ENCODE results near the gene VAMP5.

DNA sequence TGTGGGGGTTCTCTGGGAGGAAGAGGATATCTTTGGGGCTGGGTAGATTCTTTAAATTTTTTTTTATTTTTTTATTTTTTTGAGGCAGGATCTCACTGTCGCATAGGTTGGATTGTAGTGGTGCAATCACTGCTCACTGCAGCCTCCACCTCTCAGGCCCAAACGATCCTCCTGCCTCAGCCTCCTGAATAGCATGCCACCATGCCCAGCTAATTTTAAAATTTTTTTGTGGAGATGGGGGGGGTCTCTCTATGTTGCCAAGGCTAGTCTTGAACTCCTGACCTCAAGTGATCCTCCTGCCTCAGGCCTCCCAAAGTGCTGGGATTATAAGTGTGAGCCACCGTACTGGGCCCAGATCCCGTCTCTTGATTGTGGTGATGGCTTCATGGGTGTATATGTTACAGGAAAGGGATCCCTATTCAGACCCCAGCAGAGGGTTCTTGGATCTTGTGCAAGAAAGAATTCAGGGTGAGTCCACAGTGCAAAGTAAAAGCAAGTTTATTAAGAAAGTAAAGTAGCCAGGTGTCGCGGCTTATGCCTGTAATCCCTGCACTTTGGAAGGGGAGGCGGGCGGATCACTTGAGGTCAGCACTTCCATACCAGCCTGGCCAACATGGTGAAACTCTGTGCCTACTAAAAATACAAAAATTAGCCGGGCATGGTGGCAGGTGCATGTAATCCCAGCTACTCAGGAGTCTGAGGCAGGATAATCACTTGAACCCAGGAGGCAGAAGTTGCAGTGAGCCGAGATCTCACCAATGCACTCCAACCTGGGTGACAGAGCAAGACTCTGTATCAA, 29.7 kb downstream of the VAMP5 start:
- no peak for TF ChIP-seq CTCF (conservative IDR thresholded peaks at IDR 0.05; ENCODE audit: low read depth in 2 of 2)
- TF ChIP-seq POLR2AphosphoS5 (IDR thresholded peaks at IDR 0.05; ENCODE audit: low read depth), result no peak
- no peak for TF ChIP-seq EZH2 (IDR thresholded peaks at IDR 0.05; ENCODE audit: low read depth, unreplicated experiment)
- TF ChIP-seq CREB1 (CRISPR knock-in tag; IDR thresholded peaks at IDR 0.05; ENCODE audit: low read depth), result no peak
- TF ChIP-seq, protein P1, sequence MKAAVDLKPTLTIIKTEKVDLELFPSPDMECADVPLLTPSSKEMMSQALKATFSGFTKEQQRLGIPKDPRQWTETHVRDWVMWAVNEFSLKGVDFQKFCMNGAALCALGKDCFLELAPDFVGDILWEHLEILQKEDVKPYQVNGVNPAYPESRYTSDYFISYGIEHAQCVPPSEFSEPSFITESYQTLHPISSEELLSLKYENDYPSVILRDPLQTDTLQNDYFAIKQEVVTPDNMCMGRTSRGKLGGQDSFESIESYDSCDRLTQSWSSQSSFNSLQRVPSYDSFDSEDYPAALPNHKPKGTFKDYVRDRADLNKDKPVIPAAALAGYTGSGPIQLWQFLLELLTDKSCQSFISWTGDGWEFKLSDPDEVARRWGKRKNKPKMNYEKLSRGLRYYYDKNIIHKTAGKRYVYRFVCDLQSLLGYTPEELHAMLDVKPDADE (IDR thresholded peaks at IDR 0.05), result no peak
- no peak for TF ChIP-seq ZNF331 (CRISPR knock-in tag; IDR thresholded peaks at IDR 0.05; ENCODE audit: low read depth)

Measured in GM23338 (cell line).